Diencephalon (tissue), 1 donor: ENCODE data around the gene NCEH1. TPM values are rescaled to one million over a fixed set of nuclear protein-coding genes. Genes with fewer than 3 reads are reported as not detected.

Source experiments
- small RNA-seq: library from RNA; depleted of rRNA; stranded (forward); fragments of <200 nt; gene quantifications from one replicate; pipeline ENCODE3, GENCODE V24; 2014
- total RNA-seq: library from RNA; depleted of rRNA; stranded (reverse); fragments of >200 nt; gene quantifications from one replicate; pipeline ENCODE4 v1.2.3, GENCODE V29; 2014

Gene NCEH1
- total RNA-seq, result 13.6 TPM

GRCh38 chr3:172710664-172711453 lies at the start of gene NCEH1:
NCEH1 (minus strand) TSS chr3:172711067; CDS start chr3:172710984, 83 bp downstream.

GRCh38 chr3:172750368-172751174 lies 39.7 kb upstream of the NCEH1 start, which contains the start of gene ECT2:
ECT2 (plus strand) TSS chr3:172750726; CDS start chr3:172754531, 3,805 bp downstream.

Small RNA genes lying within 50 kb of the gene (small RNA-seq; reads per million reads assigned to genes)
- gene RNU6-547P, result not detected

Other genes with a start within 250 kb of the NCEH1 start
- gene TNFSF10, start 187.6 kb downstream of the NCEH1 start, total RNA-seq, result 5.5 TPM
- gene ECT2, start 39.7 kb upstream of the NCEH1 start, total RNA-seq, result 18.5 TPM